ENCODE results near the gene DGKH. TPM values are rescaled to one million over a fixed set of nuclear protein-coding genes. Genes with fewer than 3 reads are reported as not detected.
A peak's percentile ranks its signal among the peaks of the same experiment; 100 is the strongest.

DGKH gene
- total RNA-seq, 2 experiments from 2014 or later: 15.2 to 15.8 TPM

GRCh38 chr13:42270160-42270856 is 221.9 kb downstream of the DGKH start:
- POLR2A ChIA-PET: interaction anchor here (0.7 to 3.1 kb wide), 3 partner anchors 59 to 125 kb away, joined by 3 to 34 read pairs (median 4); no protein-coding TSS in a partner anchor
- peak overlapping the region; percentile 85 for H3K27ac Mint-ChIP-seq
- TF ChIP-seq CTCF (IDR thresholded peaks at IDR 0.05): no peak
- peaks cover 7% of the 10 kb centered on the region for H3K9me3 Mint-ChIP-seq
- ATAC-seq (no peak), DNase-seq (no peak)
- H3K4me1 Mint-ChIP-seq (ENCODE audit: low read depth): peaks cover 32% of the 10 kb centered on the region
- H3K36me3 Mint-ChIP-seq (ENCODE audit: low read depth): peaks cover 17% of the 10 kb centered on the region
- intact Hi-C loops (cut with micrococcal nuclease): loop anchor here (5.0 to 10.0 kb wide), 2 partner anchors 122 to 356 kb away; no protein-coding TSS in a partner anchor
- H3K4me3 Mint-ChIP-seq: peak overlapping the region; percentile 99
- CTCF ChIA-PET: interaction anchor here (1.4 kb wide), 1 partner anchor 17 kb away, joined by 4 read pairs; no protein-coding TSS in a partner anchor
- no peaks in the 10 kb centered on the region for H3K27me3 Mint-ChIP-seq

GRCh38 chr13:42270857-42271215 is 222.4 kb downstream of the DGKH start:
- CTCF ChIA-PET: no interaction called here
- Mint-ChIP-seq H3K4me3 (peak overlapping the region; percentile 99), H3K4me1 (ENCODE audit: low read depth) (peaks cover 37% of the 10 kb centered on the region), H3K27me3 (no peaks in the 10 kb centered on the region), H3K9me3 (peaks cover 7% of the 10 kb centered on the region), H3K36me3 (ENCODE audit: low read depth) (peaks cover 22% of the 10 kb centered on the region), H3K27ac (peak overlapping the region; percentile 85)
- TF ChIP-seq CTCF (IDR thresholded peaks at IDR 0.05): no peak
- ATAC-seq: no peak
- intact Hi-C loops (cut with micrococcal nuclease): loop anchor here (5.0 to 10.0 kb wide), 2 partner anchors 121 to 356 kb away; no protein-coding TSS in a partner anchor
- no peak for DNase-seq
- POLR2A ChIA-PET: interaction anchor here (0.6 to 3.1 kb wide), 5 partner anchors 12 to 204 kb away, joined by 3 to 34 read pairs (median 3); no protein-coding TSS in a partner anchor

- no peak for TF ChIP-seq CTCF (IDR thresholded peaks at IDR 0.05)
- Mint-ChIP-seq H3K27me3 (no peaks in the 10 kb centered on the region), H3K36me3 (ENCODE audit: low read depth) (peaks cover 26% of the 10 kb centered on the region), H3K4me3 (peak overlapping the region; percentile 99), H3K9me3 (peaks cover 7% of the 10 kb centered on the region), H3K27ac (peak overlapping the region; percentile 85), H3K4me1 (ENCODE audit: low read depth) (peaks cover 41% of the 10 kb centered on the region)
- POLR2A ChIA-PET: interaction anchor here (0.6 to 3.1 kb wide), 14 partner anchors 13 to 309 kb away, joined by 3 to 34 read pairs (median 3); no protein-coding TSS in a partner anchor
- intact Hi-C loops (cut with micrococcal nuclease): loop anchor here (5.0 to 10.0 kb wide), 2 partner anchors 121 to 357 kb away; no protein-coding TSS in a partner anchor
- DNase-seq: peak; percentile 96
- peak; percentile 86 for ATAC-seq
- CTCF ChIA-PET: interaction anchor here (1.4 kb wide), 1 partner anchor 207 kb away, joined by 4 read pairs; no protein-coding TSS in a partner anchor
Observed at GRCh38 chr13:42271337-42272114, 223.1 kb downstream of the DGKH start.

GRCh38 chr13:42272115-42272803 is 223.8 kb downstream of the DGKH start, which contains the start of gene AKAP11:
AKAP11 (plus strand) TSS chr13:42272152; CDS start chr13:42286349, 14,197 bp downstream.
- intact Hi-C loops (cut with micrococcal nuclease): loop anchor here (5.0 to 10.0 kb wide), 2 partner anchors 120 to 357 kb away; no protein-coding TSS in a partner anchor
- peaks cover 30% of the 10 kb centered on the region for H3K36me3 Mint-ChIP-seq (ENCODE audit: low read depth)
- H3K4me1 Mint-ChIP-seq (ENCODE audit: low read depth): peaks cover 45% of the 10 kb centered on the region
- POLR2A ChIA-PET: interaction anchor here (0.6 to 3.1 kb wide), 15 partner anchors 8 to 310 kb away, joined by 3 to 34 read pairs (median 3); no protein-coding TSS in a partner anchor
- CTCF ChIA-PET: interaction anchor here (0.8 to 1.4 kb wide), 3 partner anchors 60 to 323 kb away, joined by 3 to 4 read pairs (median 3); no protein-coding TSS in a partner anchor
- DNase-seq: peak; percentile 63
- H3K9me3 Mint-ChIP-seq: peaks cover 7% of the 10 kb centered on the region
- TF ChIP-seq CTCF (IDR thresholded peaks at IDR 0.05): no peak
- H3K27me3 Mint-ChIP-seq: no peaks in the 10 kb centered on the region
- peak; percentile 41 for ATAC-seq
- H3K4me3 Mint-ChIP-seq: peak within 1 kb of the TSS; percentile 99
- H3K27ac Mint-ChIP-seq: peak within 1 kb of the TSS; percentile 95
